MM.1S (cell line): ENCODE results near the gene MRGPRG.
A peak's percentile ranks its signal among the peaks of the same experiment; 100 is the strongest.

Experiments used
- DNase-seq: peaks from one replicate; pipeline ENCODE4 v3.0.0-alpha.2; 2015
- H2AFZ ChIP-seq: fragments of 300-600 bp; sonication (generic); 2 replicates; pipeline ENCODE4 v1.6.0; 2016; ENCODE audit warnings: antibody characterized with exemption, low read length
- H3F3A ChIP-seq: fragments of 300-600 bp; sonication (generic); 2 replicates; pipeline ENCODE4 v1.6.1; 2016; ENCODE audit warnings: mild to moderate bottlenecking, antibody characterized with exemption, low read length, moderate library complexity, mixed read lengths; ENCODE audit not compliant: insufficient read depth
- H3K27ac ChIP-seq: fragments of 300-600 bp; sonication (generic); 2 replicates; pipeline ENCODE4 v1.5.1; 2016; ENCODE audit warnings: mild to moderate bottlenecking, low read length
- H3K27me3 ChIP-seq: fragments of 300-600 bp; sonication (generic); replicated peaks from 2 replicates; pipeline ENCODE4 v1.6.0; 2016; ENCODE audit warnings: low read length; ENCODE audit not compliant: insufficient read depth
- H3K36me3 ChIP-seq: fragments of 300-600 bp; sonication (generic); replicated peaks from 2 replicates; pipeline ENCODE4 v1.6.1; 2016; ENCODE audit warnings: mild to moderate bottlenecking, low read length, mixed read lengths; ENCODE audit not compliant: insufficient read depth
- H3K4me1 ChIP-seq: fragments of 300-600 bp; sonication (generic); 2 replicates; pipeline ENCODE4 v1.6.1; 2016; ENCODE audit warnings: low read length, mixed read lengths
- H3K4me2 ChIP-seq: fragments of 300-600 bp; sonication (generic); 2 replicates; pipeline ENCODE4 v1.6.0; 2016; ENCODE audit warnings: low read depth, low read length
- H3K4me3 ChIP-seq: fragments of 300-600 bp; sonication (generic); 2 replicates; pipeline ENCODE4 v1.5.1; 2016; ENCODE audit warnings: low read length, mixed read lengths
- H3K79me2 ChIP-seq: fragments of 300-600 bp; sonication (generic); 2 replicates; pipeline ENCODE4 v1.6.1; 2016; ENCODE audit warnings: mixed run types, low read length, mixed read lengths
- H3K9ac ChIP-seq: fragments of 300-600 bp; sonication (generic); 2 replicates; pipeline ENCODE4 v1.6.1; 2016; ENCODE audit warnings: low read length, mixed read lengths
- H3K9me2 ChIP-seq: fragments of 300-600 bp; sonication (generic); replicated peaks from 2 replicates; pipeline ENCODE4 v1.6.1; 2016; ENCODE audit warnings: mild to moderate bottlenecking, low read length, mixed read lengths; ENCODE audit not compliant: insufficient read depth
- H3K9me3 ChIP-seq: fragments of 300-600 bp; sonication (generic); replicated peaks from 2 replicates; pipeline ENCODE4 v1.6.1; 2016; ENCODE audit warnings: mild to moderate bottlenecking, low read length, mixed read lengths; ENCODE audit not compliant: insufficient read depth
- H4K20me1 ChIP-seq: fragments of 300-600 bp; sonication (generic); 2 replicates; pipeline ENCODE4 v1.6.1; 2016; ENCODE audit warnings: mild to moderate bottlenecking, low read length, moderate library complexity, mixed read lengths; ENCODE audit not compliant: insufficient read depth
- EZH2 ChIP-seq: fragments of 300-600 bp; sonication (generic); optimal IDR thresholded peaks from 2 replicates; pipeline ENCODE3; 2017; ENCODE audit warnings: low read depth, mild to moderate bottlenecking, antibody characterized with exemption, low read length, mixed read lengths
- EZH2phosphoT487 ChIP-seq: fragments of 300-600 bp; sonication (generic); IDR thresholded peaks from 2 replicates; pipeline ENCODE4 v1.6.1; 2018; ENCODE audit warnings: antibody characterized with exemption, low read length
- TF ChIP-seq, protein P1 (sequence below): fragments of 300-600 bp; sonication (generic); IDR thresholded peaks from 2 replicates; pipeline ENCODE4 v1.5.1; 2016; ENCODE audit warnings: antibody characterized with exemption, low read length, mixed read lengths

Gene MRGPRG

DNA sequence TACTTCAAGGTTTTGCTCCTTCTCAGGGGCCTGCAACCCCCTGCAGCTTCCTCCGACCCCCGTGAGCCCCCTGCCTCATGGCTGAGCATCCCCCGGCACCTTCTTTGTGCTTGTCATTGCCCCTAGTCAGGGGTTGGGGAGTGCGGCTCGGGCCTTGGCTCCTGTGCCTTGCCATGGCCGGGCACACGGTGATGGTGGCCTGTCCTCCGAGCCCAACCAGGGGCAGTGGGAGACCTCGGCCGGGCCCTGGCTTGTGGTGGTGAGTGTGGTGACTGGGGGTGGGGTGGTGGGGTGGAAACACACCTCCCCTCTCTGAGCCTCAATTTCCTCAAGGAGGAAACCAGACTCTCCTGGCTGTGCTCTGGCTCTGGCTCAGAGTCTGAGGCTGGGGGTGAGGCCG, 1.5 kb upstream of the MRGPRG start:
- H2AFZ ChIP-seq, result no peak overlapping the region
- no peak for DNase-seq
- no peak overlapping the region for H3K4me3 ChIP-seq
- no peak overlapping the region for H3K4me2 ChIP-seq
- H3K4me1 ChIP-seq, result peaks cover 21% of the 10 kb centered on the region
- no peaks in the 10 kb centered on the region for H3K9me2 ChIP-seq
- no peaks in the 10 kb centered on the region for H3K36me3 ChIP-seq
- no peak overlapping the region for H3K9ac ChIP-seq
- no peaks in the 10 kb centered on the region for H3K79me2 ChIP-seq
- peaks cover 24% of the 10 kb centered on the region for H3K27me3 ChIP-seq
- no peaks in the 10 kb centered on the region for H3K9me3 ChIP-seq
- no peak for TF ChIP-seq EZH2
- no peak overlapping the region for H3K27ac ChIP-seq
- peaks cover 14% of the 10 kb centered on the region for H3F3A ChIP-seq
- H4K20me1 ChIP-seq, result no peaks in the 10 kb centered on the region

DNA sequence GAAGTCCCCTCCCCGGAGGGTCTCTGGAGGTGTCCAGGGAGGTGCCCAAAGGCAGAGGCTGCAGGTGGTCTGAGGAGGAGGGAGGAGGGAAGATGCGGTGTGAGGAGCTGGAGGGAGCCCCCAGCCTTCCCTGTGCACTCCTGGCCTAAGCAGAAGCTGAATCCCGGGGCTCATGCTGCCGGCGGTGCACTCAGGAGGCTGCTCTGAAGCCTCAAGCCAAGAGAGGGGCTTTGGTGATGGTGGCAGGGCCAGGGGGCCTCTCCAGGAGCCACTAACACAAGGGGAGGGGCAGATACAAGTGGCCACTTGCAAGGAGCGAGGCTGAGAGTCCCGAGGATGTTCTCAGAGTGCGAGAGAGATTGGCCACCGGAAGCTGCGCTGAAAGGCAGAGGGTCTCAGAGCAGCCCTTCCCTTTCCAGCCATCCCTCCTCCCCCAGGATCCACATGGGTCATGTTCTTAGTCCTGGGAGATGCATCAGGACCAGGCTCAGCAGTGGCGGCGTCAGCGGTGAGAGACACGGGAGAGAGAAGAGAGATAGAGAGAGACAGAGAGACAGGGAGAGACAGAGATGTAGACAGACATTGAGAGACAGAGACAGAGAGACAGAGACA, 774 bp upstream of the MRGPRG start:
- Histone ChIP-seq H3K27me3 (peaks cover 28% of the 10 kb centered on the region), H3K79me2 (no peaks in the 10 kb centered on the region), H3F3A (peaks cover 14% of the 10 kb centered on the region), H4K20me1 (no peaks in the 10 kb centered on the region), H3K4me3 (no peak overlapping the region), H3K4me1 (peaks cover 21% of the 10 kb centered on the region), H3K4me2 (no peak overlapping the region), H2AFZ (no peak overlapping the region), H3K9me3 (no peaks in the 10 kb centered on the region), H3K9me2 (no peaks in the 10 kb centered on the region), H3K9ac (no peak overlapping the region), H3K27ac (no peak overlapping the region), H3K36me3 (no peaks in the 10 kb centered on the region)
- TF ChIP-seq EZH2phosphoT487 (no peak), EZH2 (no peak)
- TF ChIP-seq, protein P1, sequence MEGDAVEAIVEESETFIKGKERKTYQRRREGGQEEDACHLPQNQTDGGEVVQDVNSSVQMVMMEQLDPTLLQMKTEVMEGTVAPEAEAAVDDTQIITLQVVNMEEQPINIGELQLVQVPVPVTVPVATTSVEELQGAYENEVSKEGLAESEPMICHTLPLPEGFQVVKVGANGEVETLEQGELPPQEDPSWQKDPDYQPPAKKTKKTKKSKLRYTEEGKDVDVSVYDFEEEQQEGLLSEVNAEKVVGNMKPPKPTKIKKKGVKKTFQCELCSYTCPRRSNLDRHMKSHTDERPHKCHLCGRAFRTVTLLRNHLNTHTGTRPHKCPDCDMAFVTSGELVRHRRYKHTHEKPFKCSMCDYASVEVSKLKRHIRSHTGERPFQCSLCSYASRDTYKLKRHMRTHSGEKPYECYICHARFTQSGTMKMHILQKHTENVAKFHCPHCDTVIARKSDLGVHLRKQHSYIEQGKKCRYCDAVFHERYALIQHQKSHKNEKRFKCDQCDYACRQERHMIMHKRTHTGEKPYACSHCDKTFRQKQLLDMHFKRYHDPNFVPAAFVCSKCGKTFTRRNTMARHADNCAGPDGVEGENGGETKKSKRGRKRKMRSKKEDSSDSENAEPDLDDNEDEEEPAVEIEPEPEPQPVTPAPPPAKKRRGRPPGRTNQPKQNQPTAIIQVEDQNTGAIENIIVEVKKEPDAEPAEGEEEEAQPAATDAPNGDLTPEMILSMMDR, result no peak
- DNase-seq, result no peak

DNA sequence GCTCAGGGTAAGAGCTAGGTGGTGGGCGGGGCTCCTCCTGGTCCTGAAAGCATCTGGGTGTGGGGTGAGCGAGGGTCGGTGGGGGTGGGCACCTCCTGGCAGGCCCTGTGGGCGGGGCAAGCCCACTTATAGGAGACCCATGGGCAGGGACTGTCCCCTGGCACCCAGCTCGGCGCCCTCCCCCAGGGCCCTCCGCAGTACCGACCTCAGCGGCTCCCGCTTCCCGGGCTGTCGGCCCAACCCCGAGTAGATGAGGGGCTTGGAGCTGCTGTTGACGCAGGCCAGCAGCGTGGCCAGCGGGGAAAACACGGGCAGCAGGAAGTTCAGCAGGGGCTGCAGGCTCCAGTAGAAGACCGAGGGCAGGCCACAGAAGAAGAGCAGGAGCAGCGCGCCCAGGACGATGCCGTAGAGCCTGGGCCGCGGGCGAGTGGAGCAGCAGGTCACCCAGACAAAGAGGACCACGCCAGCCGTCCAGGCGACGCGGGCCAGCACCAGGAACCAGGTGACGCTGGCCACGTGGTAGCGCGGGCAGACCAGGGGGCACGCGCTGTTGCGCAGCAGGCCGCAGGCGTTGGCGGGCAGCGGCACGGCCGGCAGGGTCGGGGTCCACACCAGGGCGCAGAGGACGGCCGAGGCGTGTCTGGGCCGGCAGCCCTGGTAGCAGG, 663 bp downstream of the MRGPRG start:
- 0 out of 2 replicates have a peak overlapping the region, but pooled peaks have one; percentile 18 for H3K4me2 ChIP-seq

More for the DNA sequence above, 663 bp downstream of the MRGPRG start:
- H3K4me1 ChIP-seq, result peaks cover 8% of the 10 kb centered on the region
- H3K36me3 ChIP-seq, result no peaks in the 10 kb centered on the region
- H3K9me3 ChIP-seq, result no peaks in the 10 kb centered on the region
- H3K9ac ChIP-seq, result no peak overlapping the region
- peaks cover 5% of the 10 kb centered on the region for H3F3A ChIP-seq
- H3K4me3 ChIP-seq, result no peak overlapping the region
- H4K20me1 ChIP-seq, result no peaks in the 10 kb centered on the region
- peaks cover 38% of the 10 kb centered on the region for H3K27me3 ChIP-seq
- TF ChIP-seq, protein P1, result no peak
- no peak for TF ChIP-seq EZH2
- no peak for TF ChIP-seq EZH2phosphoT487
- no peak for DNase-seq
- H3K9me2 ChIP-seq, result no peaks in the 10 kb centered on the region
- H3K79me2 ChIP-seq, result no peaks in the 10 kb centered on the region
- no peak overlapping the region for H3K27ac ChIP-seq
- no peak overlapping the region for H2AFZ ChIP-seq
